A549 (cell line): ENCODE measurements around the gene MED23.
A peak's percentile ranks its signal among the peaks of the same experiment; 100 is the strongest.

Experiments
- BHLHE40 ChIP-seq: IDR thresholded peaks from 2 replicates; pipeline ENCODE4 v1.6.1; 2012; ENCODE audit warnings: low read depth, low read length, inconsistent platforms
- CEBPB ChIP-seq, 2 experiments: fragments of >200 bp in 1 of 2; sonication (Bioruptor Twin) in 1 of 2; formaldehyde crosslinking in 1 of 2; IDR thresholded peaks; 2 replicates each; pipeline ENCODE4 v1.6.1; 2012 to 2016
- CHD2 ChIP-seq: fragments of 150-350 bp; IDR thresholded peaks from 2 replicates; pipeline ENCODE4 v1.6.1; 2014; ENCODE audit warnings: low read length; ENCODE audit not compliant: partially characterized antibody
- POLR2AphosphoS2 ChIP-seq: conservative IDR thresholded peaks from 2 replicates; pipeline ENCODE4 v1.6.1; 2012; ENCODE audit warnings: low read length, improper control_type of control experiment, inconsistent platforms
- RCOR1 ChIP-seq: fragments of 150-350 bp; IDR thresholded peaks from 2 replicates; pipeline ENCODE4 v1.6.1; 2014; ENCODE audit warnings: antibody characterized with exemption, low read length, low read depth
- SMC3 ChIP-seq: fragments of >200 bp; sonication (Bioruptor Twin); formaldehyde crosslinking; IDR thresholded peaks from 3 replicates; pipeline ENCODE4 v1.6.1; 2018; ENCODE audit warnings: inconsistent platforms
- TF ChIP-seq, protein P1 (sequence below): fragments of >200 bp; sonication (Bioruptor Twin); formaldehyde crosslinking; IDR thresholded peaks from 3 replicates; pipeline ENCODE4 v1.5.1; 2016

GRCh38 chr6:131586543-131586942 is 41.5 kb downstream of the MED23 start:
- no peak for TF ChIP-seq BHLHE40
- no peak for TF ChIP-seq RCOR1
- TF ChIP-seq, protein P1, sequence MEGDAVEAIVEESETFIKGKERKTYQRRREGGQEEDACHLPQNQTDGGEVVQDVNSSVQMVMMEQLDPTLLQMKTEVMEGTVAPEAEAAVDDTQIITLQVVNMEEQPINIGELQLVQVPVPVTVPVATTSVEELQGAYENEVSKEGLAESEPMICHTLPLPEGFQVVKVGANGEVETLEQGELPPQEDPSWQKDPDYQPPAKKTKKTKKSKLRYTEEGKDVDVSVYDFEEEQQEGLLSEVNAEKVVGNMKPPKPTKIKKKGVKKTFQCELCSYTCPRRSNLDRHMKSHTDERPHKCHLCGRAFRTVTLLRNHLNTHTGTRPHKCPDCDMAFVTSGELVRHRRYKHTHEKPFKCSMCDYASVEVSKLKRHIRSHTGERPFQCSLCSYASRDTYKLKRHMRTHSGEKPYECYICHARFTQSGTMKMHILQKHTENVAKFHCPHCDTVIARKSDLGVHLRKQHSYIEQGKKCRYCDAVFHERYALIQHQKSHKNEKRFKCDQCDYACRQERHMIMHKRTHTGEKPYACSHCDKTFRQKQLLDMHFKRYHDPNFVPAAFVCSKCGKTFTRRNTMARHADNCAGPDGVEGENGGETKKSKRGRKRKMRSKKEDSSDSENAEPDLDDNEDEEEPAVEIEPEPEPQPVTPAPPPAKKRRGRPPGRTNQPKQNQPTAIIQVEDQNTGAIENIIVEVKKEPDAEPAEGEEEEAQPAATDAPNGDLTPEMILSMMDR: no peak
- TF ChIP-seq CHD2: no peak
- no peak for TF ChIP-seq SMC3
- 0 out of 4 replicates have a peak, but pooled peaks of 1 of the 2 experiments have one; percentile 6 for TF ChIP-seq CEBPB (IDR thresholded peaks at IDR 0.05)
- TF ChIP-seq POLR2AphosphoS2: no peak
